NCI-H82 treated with DMSO at 0.1 percent for 48 hours (cell line): ENCODE measurements around the gene PTPRN2.

Source experiments
- DNase-seq: peaks from one replicate; lab custom pipeline; 2025; ENCODE audit not compliant: unreplicated experiment; lab: John Stamatoyannopoulos, UW

Gene PTPRN2

DNA sequence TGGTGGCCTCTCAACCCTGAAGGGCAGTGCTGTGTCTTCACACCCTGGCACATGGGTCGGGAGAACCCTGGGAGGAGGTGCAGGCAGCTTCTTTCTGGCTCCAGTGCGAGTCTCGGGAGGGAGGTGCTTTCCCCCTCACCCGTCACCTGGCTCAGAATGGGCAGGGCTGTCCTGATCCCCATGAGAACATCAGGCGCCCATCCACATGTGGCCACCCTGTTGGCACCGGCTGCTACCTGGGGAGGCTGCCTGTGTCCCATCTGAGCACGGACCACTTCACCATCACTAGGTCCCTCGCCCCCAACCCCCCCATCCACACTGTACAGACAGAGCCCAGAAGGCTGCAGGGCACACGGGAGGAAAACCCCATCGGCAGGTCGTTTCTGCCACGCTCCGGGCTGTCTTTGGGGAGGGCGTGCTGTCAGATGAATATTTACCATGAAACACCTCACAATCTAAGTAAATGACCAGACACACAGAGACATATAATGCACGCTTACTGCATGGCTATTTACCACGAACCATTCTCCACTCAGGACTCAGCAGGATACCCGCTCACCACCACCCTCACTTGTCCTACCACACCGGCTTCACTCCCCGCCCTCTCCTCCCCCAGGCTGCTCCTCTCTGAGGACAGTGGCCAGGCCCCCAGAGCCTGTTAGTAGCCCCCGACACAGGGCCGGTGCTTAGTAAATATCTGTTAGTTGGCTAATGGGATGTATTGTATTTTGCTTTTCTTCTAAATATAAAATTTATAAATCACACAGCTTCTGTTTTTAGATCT, 968.6 kb downstream of the PTPRN2 start:
- no peak for DNase-seq

DNA sequence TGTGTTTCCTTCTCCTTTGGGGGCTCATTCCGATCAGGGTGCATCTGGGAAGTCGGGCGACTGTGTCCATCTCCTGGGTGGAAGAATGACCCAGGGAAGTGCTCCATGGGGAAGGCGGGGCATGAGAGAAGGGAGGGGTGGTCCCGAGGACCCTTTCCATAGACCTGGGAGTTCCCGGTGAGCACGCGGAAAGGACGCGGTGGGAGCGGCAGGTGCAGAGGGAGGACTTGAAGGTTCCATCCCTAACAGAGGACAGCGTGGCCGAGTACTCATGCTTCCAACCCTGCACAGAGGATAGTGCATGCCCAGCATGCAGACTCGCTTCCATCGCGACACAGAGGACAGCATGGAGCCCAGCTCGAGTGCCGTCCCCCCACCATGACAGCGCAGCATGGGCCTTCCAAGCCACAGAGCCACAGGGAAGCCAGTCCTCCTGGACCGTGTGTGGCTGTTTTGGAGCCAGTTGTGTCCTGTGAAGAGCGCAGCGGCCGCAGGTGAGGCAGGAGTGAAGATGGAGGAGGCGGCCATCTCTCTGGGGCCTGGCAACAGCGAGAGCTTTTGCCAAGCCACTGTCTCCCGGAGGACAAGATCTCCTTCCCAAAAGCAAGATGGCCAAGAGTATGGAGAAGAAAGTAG, 969.4 kb downstream of the PTPRN2 start:
- no peak for DNase-seq

DNA sequence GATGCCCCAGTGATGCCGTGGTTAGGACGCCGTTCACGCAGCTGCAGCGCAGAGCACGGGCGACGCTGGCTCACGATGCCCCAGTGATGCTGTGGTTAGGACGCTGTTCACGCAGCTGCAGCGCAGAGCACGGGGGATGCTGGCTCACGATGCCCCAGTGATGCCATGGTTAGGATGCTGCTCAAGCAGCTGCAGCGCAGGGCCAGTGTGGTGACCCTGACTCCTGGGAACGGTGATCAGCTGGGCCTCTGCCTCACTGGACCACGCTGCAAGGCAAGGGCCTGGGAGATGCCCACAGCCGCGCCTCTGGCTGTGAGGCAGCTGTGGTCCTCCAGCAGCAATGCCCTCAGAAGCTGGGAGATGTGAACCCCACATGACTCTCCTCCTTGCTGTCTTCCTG, 970.2 kb downstream of the PTPRN2 start:
- no peak for DNase-seq

DNA sequence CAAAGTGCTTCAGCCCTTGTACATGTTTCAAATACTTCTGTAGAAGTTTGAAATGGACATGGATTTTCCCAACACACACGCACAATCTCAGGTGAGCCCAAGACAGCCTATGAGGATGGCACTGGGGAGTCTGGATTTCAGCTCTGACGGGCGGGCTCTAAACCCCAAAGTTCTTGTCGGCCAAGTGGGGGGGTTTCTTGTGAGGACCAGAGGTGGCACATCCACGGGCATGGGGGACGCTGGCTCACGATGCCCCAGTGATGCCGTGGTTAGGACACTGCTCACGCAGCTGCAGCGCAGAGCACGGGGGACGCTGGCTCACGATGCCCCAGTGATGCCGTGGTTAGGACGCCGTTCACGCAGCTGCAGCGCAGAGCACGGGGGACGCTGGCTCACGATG, 970.7 kb downstream of the PTPRN2 start:
- no peak for DNase-seq

DNA sequence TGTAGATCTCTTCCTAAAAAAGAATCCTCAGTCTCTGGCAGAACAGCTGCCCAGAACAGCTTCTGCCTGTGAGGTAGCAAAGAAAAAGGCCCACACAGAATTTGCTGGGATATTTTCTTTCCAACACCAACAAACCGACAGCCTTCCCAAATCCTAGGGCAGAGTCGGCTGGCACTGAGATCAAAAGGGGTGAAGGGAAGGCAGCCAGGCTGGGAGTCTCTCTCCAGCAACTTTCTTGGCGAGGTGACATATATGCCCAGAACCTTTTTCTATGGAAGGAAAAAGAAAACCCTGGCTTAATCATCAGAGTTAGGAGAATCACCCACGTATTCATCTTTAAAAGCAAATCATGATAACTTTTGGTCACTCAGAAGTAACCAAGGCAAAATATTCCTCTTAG, 971.2 kb downstream of the PTPRN2 start:
- DNase-seq: no peak

DNA sequence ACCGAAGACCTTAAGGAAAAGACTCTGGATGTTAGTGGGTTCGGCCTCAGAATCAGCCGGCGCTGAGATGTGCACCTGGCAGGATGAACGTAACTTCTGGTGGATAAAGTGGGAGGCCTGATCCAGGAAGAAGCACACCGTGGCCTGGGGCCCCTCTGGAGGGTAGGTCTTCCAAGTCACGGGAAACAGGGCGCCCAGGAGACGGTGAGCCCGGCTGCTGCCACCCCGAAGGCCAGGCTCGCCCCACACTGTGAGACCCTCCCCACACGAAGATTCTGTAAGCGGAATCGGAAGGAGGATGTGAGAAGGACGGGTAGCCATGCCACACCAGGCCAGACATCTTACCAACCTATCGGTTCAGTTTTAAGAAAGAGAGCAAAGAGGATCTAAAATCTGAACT, 971.8 kb downstream of the PTPRN2 start:
- no peak for DNase-seq

DNA sequence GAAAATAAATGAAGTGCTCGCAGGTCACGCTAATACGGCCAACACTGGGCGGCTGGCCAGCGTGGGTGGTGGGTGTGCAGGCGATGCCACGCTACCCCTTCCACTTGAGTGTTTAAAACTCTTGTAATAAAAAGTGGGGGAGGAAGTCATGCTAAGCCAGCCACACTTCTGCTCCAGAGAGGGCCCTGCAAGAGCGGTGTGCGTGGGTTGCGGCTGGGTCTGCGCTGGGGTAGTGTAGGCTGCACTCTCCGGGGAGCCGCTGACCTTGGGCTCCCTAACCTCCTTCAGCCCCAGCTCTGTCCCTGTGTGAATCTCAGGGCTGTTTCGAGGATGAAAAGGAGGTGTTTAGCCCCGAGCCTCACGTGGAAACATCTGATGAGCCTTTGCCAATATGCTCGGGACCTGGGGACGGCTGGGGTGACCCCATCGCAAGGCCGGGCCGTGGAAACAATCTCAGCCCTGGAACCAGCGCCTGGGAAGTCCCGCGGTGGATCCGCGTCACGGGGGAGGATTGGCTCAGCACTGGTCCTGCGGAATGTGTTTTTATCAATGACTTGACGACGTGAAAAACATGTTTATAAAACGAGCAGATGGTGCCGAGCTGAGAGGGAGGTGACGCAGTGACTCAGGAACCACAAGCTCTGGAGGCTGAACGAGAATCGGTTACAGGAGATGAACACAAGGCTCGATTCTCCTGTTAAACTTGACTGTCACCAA, 972.4 kb downstream of the PTPRN2 start:
- no peak for DNase-seq

DNA sequence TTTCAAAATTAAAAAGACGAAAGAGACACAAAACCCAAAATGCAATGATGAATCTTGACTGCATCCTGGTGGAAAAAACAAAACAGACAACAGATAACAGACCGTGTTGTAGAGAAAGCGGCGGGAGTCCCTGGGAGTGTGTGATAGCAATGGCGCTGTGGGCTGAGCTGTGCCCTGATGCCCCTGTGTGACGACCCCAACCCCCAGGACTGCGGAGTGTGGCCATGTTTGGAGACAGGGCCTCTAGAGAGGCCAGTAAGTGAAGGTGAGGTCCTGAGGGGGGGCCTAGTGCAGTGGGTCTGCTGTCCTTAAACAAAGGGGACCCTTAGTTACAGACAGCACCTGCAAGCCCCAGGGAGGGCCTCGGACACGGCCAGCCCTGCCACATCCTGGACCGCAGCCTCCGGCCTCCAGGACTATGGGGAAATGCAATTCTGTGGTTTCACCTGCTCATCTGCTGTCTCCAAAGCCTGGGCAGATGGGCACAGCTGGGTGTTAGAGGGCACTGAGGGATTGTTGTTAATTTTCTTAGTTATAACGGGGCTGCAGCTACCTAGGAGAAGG, 973.1 kb downstream of the PTPRN2 start:
- no peak for DNase-seq

DNA sequence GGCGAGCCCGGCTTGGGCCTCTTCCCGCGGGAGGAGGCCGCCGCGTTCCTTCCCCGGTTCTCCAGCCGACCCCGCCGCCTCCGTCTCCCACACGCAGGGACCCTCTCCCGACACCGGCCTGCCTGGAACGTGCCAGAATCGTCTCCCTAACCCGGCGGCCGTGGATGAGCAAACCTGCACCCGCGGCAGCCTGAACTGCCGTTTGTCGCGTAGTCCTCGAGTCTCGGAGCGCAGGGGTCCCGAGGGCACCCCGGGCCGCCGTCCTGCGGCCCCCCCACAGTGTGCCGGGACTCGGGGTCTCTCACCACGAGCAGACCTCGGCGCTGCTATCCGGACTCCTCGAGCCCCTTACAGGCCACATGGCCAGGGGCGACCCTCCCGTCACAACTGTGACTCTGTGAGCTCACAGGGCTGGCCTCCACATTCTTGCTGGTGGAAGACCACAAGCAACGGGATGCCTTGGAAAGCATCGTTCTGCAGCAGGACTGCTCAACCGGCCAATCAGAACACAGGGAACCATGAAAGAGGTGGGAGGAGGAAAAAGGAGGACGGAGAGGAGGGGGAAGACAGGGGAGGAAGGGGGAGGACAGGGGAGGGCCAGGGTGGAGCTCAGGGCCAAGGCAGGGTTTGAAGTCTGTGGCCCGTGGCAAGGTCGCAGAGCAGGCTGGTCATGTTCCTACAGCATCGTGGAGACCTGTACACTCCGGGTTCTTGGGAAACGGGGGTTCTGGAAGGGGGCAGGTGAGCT, 973.9 kb downstream of the PTPRN2 start:
- DNase-seq: no peak

DNA sequence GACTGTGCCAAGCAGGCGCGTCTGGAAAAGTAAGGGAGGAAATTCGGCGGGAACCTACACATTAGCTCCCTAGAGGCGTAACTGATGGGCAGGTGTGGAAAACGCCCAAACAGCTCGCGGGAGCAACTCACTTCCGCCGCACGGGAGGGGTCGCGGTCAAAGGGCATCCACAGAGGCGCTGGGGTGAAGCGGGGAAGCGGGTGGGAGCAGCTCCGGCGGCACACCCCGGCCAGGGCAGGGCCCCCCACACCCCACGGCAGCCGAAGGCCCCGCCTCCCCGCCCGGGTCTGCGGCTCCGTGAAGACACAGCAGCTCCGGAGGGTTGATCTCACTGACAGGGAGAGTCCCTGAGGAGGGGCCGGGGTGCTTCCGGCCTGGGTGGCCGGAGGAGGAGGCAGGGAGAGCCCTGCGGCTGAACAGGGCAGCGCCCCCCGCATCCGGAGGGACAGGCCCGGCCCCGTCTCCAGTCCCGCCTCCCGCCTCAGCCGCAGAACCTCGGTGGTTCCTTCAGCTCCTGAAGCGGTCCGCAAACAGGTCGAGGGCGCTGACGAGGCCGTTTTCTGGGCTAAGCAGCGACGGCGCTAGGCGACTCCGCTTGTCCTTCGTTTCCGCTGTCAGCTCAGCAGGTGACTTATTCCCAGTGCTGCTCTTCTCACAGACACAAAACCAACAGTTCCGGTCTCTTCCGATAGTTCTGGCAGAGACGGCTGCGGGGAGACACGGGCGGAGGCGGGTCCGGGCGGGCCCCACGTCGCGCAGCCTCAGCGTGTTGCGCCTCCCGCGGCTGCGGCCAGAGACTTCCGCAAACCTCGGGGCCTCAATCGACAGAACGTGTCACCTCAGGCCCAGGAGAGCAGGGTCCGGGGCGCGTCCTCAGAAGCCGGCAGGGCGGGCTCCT, 974.7 kb downstream of the PTPRN2 start:
- no peak for DNase-seq

DNA sequence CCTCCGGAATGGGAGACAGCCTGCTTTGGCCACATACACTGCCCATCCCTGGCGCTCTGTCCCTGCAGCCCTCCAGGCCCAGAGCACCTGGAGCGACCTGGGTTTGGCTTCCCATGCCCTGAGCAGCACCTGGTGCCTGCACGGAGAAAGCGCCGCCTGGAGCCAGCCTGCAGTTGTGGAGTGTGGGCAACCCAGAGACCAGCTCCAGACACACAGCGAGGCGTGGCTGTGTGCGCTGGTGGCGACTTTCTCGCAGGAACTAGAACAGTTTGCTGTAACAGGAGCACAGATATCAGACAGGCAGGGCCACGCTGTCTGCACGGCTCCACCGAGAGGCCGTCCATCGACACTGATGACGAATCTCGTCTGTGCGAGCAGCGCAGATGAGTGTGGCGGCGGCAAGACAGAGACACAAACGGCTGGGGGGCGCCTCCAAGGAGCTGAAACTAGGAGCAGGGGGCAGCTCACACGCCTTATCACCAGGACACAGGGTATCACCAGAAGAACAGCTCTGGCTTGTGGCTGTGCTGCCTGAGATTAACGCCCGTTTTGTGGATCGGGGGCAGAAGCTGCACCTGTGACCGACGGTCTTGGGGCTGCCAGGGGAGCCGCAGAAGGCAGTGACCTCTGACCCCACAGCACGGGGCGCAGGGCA, 975.5 kb downstream of the PTPRN2 start:
- DNase-seq: no peak

DNA sequence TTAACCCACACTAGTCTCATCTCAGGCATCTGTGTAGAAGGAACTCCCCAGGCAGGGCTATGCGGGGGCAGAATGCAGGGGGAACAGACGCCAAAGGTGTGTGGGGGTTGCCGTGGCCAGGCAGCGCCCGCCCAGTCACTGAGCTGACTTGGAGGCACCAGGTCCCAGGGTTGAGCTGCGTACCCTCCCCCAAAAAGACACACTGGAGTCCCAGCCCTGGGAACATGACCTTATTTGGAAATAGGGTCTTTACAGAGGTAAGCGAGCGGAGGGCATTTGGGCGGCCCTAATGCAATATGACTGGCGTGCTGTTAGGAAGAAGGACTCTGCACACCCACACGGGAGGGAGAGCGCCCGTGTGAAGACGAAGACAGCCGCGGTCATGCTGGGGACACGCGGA, 976.3 kb downstream of the PTPRN2 start:
- DNase-seq: no peak

DNA sequence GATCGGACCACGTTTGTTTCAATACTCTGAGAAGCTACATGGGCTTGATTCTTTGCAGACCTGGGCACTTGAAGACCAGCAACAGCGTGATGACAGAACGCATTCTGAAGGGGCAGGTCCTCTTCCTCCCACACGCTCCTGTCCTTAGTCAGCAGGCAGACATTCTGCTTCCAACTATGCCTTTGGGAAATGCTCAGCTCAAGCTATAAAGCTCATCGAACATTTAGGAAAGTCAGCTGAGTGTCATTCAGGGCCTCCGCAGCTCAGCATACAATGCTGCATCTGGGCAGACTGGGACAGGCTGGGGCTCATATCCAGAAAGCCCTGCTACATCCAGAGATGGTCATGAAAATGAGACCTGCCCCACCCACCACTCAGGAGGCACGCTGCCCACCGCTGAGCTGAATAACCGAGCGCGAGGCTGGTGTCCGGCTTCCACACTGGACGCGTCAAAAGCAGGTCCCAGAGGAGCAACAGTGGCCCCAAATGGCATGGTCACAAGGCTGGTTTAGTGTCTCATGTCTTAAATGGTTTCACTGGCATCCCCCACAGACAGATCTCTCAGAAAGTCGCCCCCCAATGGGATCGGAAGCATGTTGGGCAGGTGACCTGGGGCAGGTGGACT, 976.8 kb downstream of the PTPRN2 start:
- no peak for DNase-seq

DNA sequence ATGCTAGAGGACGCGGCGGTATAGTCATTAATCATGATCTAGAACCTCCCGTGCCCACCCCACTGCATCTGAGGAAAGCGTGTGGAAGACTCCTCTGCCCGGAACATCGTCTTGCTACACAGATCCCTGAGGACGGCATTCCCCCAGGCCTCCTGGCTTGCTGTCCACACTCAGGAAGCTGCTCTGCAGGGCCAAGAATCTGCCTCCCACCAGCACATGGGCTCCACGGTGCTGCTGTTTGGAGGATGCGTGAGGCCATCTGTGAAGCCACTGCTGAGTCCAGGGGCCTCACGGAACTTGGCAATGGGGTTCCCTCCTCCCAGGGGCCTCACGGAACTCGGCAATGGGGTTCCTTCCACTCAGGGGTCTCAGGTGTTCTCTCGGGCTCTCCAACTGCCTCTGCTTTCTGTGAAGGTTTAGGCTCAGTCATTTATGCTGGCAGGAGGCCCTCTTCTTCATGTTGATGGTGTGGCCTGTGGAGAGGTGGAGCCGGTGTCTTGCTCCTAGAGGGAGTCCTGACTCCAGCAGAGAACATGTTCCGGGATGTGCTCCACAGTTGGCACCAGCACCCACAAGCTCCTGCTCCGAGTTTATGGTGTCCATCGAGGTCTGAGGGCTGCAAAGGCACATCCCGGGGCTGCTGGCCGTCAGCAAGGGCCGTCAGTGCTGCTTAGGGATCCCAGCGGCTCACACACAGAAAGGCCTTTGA, 977.5 kb downstream of the PTPRN2 start:
- DNase-seq: no peak

DNA sequence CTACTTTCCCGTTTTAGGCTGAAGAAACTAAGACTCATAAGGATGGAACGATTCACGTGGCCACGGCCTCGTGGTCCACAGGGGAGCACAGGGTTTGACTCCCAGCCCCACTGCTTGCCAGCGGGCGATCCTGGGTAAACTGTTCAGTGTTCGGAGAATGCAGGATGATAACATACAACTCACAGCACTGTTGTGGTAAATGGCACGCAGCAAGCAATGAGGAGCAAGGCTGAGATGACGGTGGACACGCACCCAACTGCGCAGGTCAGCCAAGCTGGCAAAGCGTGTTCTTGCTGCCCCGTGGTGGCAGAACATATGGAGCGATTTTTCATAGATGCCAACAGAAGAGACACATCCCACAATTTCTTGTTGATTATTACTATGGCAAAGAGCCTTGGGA, 978.1 kb downstream of the PTPRN2 start:
- no peak for DNase-seq

DNA sequence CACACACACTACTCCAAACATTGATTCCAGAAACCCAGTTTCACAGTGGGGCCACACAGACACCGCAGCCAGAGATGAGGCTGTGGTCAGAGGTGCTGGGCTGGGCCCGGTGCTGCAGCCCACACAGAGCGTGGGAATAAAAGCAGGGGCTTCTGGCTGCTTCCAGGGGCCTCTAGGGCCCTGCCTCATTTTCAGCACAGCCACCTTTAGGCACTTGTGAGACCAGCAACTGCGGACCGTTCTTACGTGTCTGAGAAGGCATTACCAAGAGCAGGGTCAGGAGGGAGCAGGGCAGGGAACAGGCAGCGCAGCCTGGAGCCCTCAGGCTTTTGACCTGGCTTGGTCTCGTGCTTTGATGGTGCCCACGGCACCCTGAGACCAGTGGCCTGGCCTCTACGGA, 980.4 kb downstream of the PTPRN2 start:
- DNase-seq: no peak

DNA sequence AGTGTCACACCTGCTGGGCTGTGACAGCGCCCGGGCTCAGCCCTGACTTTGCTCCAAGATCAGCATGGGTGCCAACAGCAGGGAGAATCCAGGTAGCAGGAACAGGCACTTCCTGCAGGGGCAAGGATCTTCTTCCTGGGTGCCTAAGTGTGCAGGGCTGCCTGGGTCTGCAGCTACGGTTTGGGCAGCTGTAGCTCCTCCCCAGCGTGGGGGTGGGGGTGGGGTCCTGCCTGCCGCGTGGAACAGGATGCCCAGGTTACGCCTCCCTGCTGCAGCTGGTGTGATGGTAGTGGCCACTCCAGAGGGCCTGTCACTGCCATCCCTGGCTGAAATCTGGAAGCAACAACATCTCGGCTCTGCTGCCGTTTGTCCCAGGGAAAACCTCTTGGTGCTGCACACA, 981.5 kb downstream of the PTPRN2 start:
- no peak for DNase-seq

DNA sequence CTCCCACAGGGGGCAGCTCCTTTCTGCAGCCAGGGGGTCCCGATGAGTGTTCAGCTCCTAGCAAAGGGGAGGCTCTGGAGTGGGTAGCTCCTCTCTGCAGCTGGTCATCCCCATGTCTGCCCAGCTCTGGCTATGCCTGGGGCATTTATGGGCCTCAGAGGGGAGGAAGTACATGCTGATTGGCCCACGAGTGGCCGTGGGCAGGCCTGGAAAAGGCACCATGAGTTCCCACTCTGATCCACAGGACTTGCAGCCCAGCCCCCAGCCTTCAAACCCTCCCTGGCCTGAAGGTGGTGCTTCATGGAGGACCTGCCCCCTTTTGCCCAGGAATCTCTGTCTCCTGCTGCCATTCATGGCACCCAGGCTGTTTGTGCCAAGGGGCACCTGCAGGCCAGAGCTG, 982.0 kb downstream of the PTPRN2 start:
- DNase-seq: no peak
